Neural crest cell (in vitro differentiated cells): ENCODE results near the gene CPSF7. TPM values are rescaled to one million over a fixed set of nuclear protein-coding genes. Genes with fewer than 3 reads are reported as not detected.
"Not testable (repeated sequence)": the region's sequence is repeated elsewhere in the genome, so short reads cannot be mapped to it uniquely, and the experiment has no call there.

Experiments
- DNase-seq: peaks from one replicate; pipeline ENCODE4 v3.0.0; 2021; ENCODE audit warnings: low read depth, mixed read lengths, low spot score
- H3K27ac Mint-ChIP-seq: one replicate; pipeline ENCODE4 v1.8.0; 2021; ENCODE audit warnings: mild to moderate bottlenecking, mixed read lengths; ENCODE audit not compliant: unreplicated experiment
- H3K27me3 Mint-ChIP-seq: 2 replicates; pipeline ENCODE4 v1.8.0; 2021; ENCODE audit warnings: low read depth, mild to moderate bottlenecking, mixed read lengths
- H3K36me3 Mint-ChIP-seq: 2 replicates; pipeline ENCODE4 v1.8.0; 2021; ENCODE audit warnings: low read depth, mild to moderate bottlenecking, mixed read lengths
- H3K4me1 Mint-ChIP-seq: 2 replicates; pipeline ENCODE4 v1.8.0; 2021; ENCODE audit warnings: mixed read lengths
- H3K4me3 Mint-ChIP-seq: one replicate; pipeline ENCODE4 v1.8.0; 2021; ENCODE audit warnings: mild to moderate bottlenecking, mixed read lengths
- H3K9me3 Mint-ChIP-seq: 2 replicates; pipeline ENCODE4 v1.8.0; 2021; ENCODE audit warnings: mixed read lengths
- total RNA-seq: library from RNA; stranded (reverse); gene quantifications from 2 replicates; pipeline ENCODE4 v1.2.1, GENCODE V29; 2021
- TF ChIP-seq, protein P1 (sequence below): fragments of 200-600 bp; sonication (generic); conservative IDR thresholded peaks from 2 replicates; pipeline ENCODE4 v1.5.0; 2021; ENCODE audit warnings: antibody characterized with exemption, mild to moderate bottlenecking

The CPSF7 gene
- total RNA-seq, 1 donor from 2014 or later, result 144 TPM

DNA sequence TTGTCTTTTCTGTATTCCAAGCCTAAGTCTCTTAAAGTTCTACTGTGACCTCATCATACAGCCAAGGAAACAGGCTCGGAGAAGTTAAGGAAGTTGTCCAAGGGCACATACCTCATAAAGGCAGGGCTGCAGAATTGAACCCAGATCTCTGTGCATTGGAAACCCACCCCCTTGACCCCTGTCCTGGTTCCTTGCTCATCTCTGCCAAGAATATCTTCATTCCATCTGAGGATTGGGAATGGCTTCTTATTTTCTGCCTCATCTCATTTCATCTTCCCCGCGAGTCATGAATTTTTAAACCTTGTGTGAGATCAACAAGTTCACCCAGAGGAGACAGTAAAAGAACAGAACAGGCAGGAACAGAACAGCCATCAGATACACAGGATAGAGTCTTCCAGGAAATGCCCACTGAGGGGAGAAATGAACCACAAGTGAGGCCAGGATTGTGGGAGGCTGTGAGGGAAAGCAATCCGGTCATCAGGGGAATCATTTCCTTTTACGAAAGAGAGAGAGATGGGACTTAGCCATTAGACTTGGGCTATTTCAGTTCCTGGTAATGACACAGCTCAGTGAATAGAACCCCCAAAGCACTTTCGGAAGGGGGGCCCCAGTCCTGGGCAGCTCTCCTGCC is 44.4 kb upstream of the CPSF7 start:
- TF ChIP-seq, protein P1, sequence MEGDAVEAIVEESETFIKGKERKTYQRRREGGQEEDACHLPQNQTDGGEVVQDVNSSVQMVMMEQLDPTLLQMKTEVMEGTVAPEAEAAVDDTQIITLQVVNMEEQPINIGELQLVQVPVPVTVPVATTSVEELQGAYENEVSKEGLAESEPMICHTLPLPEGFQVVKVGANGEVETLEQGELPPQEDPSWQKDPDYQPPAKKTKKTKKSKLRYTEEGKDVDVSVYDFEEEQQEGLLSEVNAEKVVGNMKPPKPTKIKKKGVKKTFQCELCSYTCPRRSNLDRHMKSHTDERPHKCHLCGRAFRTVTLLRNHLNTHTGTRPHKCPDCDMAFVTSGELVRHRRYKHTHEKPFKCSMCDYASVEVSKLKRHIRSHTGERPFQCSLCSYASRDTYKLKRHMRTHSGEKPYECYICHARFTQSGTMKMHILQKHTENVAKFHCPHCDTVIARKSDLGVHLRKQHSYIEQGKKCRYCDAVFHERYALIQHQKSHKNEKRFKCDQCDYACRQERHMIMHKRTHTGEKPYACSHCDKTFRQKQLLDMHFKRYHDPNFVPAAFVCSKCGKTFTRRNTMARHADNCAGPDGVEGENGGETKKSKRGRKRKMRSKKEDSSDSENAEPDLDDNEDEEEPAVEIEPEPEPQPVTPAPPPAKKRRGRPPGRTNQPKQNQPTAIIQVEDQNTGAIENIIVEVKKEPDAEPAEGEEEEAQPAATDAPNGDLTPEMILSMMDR, result no peak
- no peak for DNase-seq
- no peaks in the 10 kb centered on the region for H3K27me3 Mint-ChIP-seq
- no peak overlapping the region for H3K4me3 Mint-ChIP-seq
- H3K4me1 Mint-ChIP-seq, result peaks cover 9% of the 10 kb centered on the region
- peaks cover 9% of the 10 kb centered on the region for H3K36me3 Mint-ChIP-seq
- no peaks in the 10 kb centered on the region for H3K9me3 Mint-ChIP-seq
- H3K27ac Mint-ChIP-seq, result no peak overlapping the region

DNA sequence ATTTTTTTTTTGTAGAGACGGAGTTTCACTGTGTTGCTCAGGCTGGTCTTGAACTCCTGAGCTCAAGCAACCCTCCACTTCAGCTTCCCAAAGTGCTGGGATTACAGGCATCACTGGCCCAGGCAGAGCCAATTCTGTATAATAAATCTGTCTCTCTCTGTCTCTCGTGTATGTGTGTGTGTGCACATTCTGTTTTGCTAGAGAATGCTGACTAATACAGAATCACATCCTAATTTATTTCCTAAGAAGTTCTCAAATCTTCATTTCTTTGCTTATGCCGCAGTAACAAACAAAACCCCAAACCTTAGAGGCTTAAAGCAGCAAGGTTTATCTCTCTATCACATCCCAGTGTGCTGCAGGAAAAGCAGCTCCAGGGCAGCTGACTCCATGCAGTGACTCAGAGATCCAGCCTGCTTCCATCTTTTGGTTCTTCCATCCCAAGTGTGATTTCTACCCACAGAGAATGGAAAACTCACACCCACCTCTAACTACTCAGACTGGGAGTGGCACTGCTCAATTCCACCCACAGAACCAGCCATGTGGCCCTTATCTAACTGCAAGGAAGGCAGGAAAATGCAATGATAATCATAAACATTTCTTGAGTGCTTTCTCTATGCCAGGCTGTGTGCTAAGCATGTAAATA is 43.7 kb upstream of the CPSF7 start:
- Mint-ChIP-seq H3K4me1 (peaks cover 10% of the 10 kb centered on the region), H3K4me3 (no peak overlapping the region), H3K9me3 (no peaks in the 10 kb centered on the region), H3K36me3 (peaks cover 9% of the 10 kb centered on the region), H3K27ac (no peak overlapping the region), H3K27me3 (no peaks in the 10 kb centered on the region)
- TF ChIP-seq, protein P1, result no peak
- no peak for DNase-seq

DNA sequence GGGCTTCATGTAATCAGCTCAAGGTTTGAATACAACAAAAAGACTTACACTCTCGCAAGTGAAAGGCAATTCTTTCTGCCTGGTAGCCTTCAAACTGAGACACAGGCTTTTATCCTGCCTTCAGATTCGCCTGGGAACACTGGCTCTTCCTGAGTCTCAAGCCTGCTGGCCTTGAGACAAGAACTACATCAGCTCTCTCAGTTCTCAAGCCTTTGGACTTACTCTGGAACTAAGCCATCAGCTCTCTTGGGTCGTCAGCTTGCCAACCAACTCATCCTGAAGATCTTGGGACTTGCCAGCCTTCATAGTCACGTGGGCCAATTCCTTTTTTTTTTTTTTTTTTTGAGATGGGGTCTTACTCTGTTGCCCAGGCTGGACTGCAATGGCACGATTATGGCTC is 43.1 kb upstream of the CPSF7 start:
- no peak for DNase-seq
- TF ChIP-seq, protein P1, result no peak
- Mint-ChIP-seq H3K36me3 (peaks cover 9% of the 10 kb centered on the region), H3K27ac (no peak overlapping the region), H3K9me3 (no peaks in the 10 kb centered on the region), H3K4me1 (peaks cover 12% of the 10 kb centered on the region), H3K4me3 (no peak overlapping the region), H3K27me3 (no peaks in the 10 kb centered on the region)

DNA sequence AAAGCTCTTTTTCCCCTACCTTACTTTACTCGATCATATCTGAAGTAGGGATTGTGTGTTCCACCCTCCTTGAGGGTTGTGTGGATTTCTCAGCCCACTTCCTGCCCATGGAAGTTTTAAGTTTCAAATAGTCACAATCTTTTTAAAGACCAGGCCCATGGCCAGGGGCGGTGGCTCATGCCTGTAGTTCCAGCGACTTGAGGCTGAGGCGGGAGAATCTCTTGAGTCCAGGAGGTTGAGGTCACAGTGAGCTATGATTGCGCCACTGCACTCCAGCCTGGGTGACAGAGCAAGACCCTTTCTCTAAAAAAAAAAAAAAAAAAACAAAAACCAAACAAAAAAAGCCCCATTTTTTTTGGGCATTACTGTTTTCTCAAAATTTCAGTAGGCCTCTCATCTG is 42.5 kb upstream of the CPSF7 start:
- TF ChIP-seq, protein P1, result no peak
- H3K27ac Mint-ChIP-seq, result no peak overlapping the region

DNA sequence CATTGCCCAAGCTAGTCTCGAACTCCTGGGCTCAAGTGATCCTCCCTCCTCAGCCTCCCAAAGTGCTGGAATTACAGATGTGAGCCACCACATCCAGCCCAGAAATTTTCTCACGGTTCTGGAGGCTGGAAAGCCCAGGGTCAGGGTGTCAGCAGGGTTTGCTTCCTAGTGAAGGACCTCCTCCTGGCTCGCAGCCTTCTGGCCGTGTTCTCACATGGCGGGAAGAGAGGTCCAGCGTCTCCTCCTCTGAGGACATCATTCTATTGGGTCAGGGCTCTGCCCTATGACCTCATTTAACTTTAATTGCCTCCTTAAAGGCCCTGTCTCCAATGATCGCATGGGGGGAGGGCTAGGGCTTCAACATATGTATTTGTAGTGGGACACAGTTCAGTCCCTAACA is 38.2 kb upstream of the CPSF7 start:
- Mint-ChIP-seq H3K36me3 (peaks cover 7% of the 10 kb centered on the region), H3K4me3 (no peak overlapping the region), H3K27me3 (no peaks in the 10 kb centered on the region), H3K27ac (peak overlapping the region; percentile 46), H3K9me3 (no peaks in the 10 kb centered on the region), H3K4me1 (peaks cover 16% of the 10 kb centered on the region)
- DNase-seq, result no peak
- TF ChIP-seq, protein P1, result no peak

More for the DNA sequence above, 42.5 kb upstream of the CPSF7 start:
- no peak overlapping the region for H3K4me3 Mint-ChIP-seq
- no peaks in the 10 kb centered on the region for H3K27me3 Mint-ChIP-seq
- no peak for DNase-seq
- peaks cover 16% of the 10 kb centered on the region for H3K4me1 Mint-ChIP-seq
- H3K9me3 Mint-ChIP-seq, result no peaks in the 10 kb centered on the region
- H3K36me3 Mint-ChIP-seq, result peaks cover 12% of the 10 kb centered on the region

DNA sequence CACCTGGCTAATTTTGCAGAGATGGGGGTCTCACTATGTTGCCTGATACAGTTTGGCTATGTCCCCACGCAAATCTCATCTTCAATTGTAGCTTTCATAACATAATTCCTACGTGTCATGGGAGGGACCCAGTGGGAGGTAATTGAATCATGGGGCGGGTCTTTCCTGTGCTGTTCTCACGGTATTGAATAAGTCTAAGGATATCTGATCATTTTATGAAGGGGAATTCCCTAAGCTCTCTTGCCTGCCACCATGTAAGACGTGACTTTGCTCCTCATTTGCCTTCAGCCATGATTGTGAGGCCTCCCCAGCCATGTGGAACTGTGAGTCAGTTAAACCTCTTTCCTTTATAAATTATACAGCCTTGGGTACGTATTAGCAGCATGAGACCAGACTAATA is 37.8 kb upstream of the CPSF7 start:
- not testable (repeated sequence) for H3K27ac Mint-ChIP-seq, H3K9me3 Mint-ChIP-seq, H3K4me3 Mint-ChIP-seq

More for the DNA sequence above, 37.8 kb upstream of the CPSF7 start:
- peaks cover 12% of the 10 kb centered on the region for H3K4me1 Mint-ChIP-seq
- H3K27me3 Mint-ChIP-seq, DNase-seq, H3K36me3 Mint-ChIP-seq: not testable (repeated sequence)
